Ectodermal cell (in vitro differentiated cells): Measurements from ENCODE around the gene ZNF618.
"Not testable (repeated sequence)": the region's sequence is repeated elsewhere in the genome, so short reads cannot be mapped to it uniquely, and the experiment has no call there.

Source experiments
- H3K27ac ChIP-seq: 2 replicates; pipeline ENCODE4 v1.7.0; 2013; ENCODE audit warnings: mild to moderate bottlenecking, low read depth, low read length; ENCODE audit not compliant: insufficient read depth, poor library complexity, severe bottlenecking
- H3K27me3 ChIP-seq: 2 replicates; pipeline ENCODE4 v1.7.0; 2013; ENCODE audit warnings: mild to moderate bottlenecking, low read length; ENCODE audit not compliant: insufficient read depth, control insufficient read depth, poor library complexity, severe bottlenecking
- H3K36me3 ChIP-seq: one replicate; pipeline ENCODE4 v1.7.0; 2013; ENCODE audit warnings: low read length; ENCODE audit not compliant: control insufficient read depth, insufficient read depth
- H3K4me1 ChIP-seq: one replicate; pipeline ENCODE4 v1.7.0; 2013; ENCODE audit warnings: low read length; ENCODE audit not compliant: control insufficient read depth, insufficient read depth
- H3K4me3 ChIP-seq: 2 replicates; pipeline ENCODE4 v1.7.0; 2013; ENCODE audit warnings: low read depth, low read length, control low read depth; ENCODE audit not compliant: insufficient read depth
- H3K9me3 ChIP-seq: 2 replicates; pipeline ENCODE4 v1.7.0; 2013; ENCODE audit warnings: mild to moderate bottlenecking, low read length, moderate library complexity; ENCODE audit not compliant: control insufficient read depth
- WGBS, 2 experiments: methylation state at CpG; one replicate each; pipeline ENCODE4 v1.1.7; 2013; ENCODE audit warnings: missing lambda C conversion rate in 2 of 2; 5-methylcytosine and 5-hydroxymethylcytosine counted together

Gene ZNF618

DNA sequence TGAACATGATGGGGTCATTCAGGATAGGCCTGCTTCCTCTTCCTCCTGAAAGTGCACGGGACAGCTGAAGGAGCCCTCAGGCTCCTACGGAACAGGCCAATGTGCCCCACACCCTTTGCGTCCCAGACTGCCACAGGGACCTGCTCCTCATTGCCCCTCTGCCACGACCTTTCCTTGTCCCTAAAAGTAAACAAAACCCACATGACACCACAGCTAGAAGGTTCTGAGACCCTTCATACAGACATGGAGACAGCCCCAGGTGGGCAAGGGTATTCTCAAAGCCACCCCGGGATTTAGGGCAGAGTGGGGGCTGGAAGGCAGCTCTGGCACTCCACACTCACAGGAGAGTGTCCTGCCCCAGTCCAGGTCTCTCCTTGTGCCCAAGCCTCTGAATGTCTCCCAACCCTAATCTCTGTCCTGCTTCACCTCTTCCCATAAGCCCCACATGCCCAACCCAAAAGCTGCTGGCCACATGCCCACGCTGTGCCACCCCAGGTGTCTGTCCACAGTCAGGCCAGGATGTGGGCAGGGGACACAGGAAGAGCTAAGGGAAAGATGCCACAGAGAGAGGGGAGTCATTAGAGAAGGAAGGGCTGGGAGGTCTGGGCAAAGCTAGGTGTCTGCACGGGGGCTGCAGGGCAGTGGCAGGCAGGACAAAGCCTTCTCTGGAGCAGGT lies 201.2 kb downstream of the ZNF618 start:
- Histone ChIP-seq H3K4me1 (no peaks in the 10 kb centered on the region), H3K27me3 (no peaks in the 10 kb centered on the region), H3K27ac (no peak overlapping the region), H3K4me3 (no peak overlapping the region), H3K9me3 (no peaks in the 10 kb centered on the region), H3K36me3 (no peaks in the 10 kb centered on the region)
- WGBS, 2 experiments: 91 to 92% methylated on average over 7 of the region's 7 CpGs

DNA sequence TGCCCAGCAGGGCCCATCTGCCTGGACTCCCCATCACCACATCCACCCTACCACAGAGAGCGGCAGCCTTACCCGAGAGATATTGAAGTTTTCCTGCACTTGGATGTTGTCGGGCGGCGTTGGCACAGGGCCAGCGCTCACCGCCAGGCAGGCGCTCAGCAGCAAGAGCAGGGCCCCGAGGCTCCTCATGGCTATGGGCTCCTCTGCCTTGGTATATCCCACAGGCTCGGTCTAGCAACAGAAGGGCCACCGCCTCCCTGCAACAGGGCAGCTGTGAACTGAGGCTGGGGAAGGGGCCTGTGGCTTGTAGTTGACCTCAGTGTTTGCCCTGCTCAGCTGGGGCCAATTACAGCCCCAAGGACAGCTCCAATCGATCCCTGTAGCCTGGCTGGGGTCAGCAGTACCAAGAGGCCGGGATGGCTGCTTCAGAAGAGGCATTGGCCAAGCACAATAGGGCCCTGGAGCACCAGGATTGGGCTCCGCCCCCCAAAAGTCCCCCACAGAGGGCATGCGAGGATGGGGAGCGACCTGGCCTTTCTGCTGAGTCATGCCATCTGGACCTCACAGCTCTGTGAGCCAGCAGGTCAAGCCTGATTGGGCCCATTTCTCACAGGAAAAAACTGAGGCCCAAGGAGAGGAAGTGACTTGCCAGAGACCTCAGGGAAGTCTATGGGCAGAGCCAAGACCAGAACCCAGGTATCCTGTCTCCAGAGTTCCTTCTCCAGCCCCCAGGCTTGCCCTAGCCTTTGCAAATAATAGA lies 202.1 kb downstream of the ZNF618 start, which contains the start of gene AMBP:
Gene AMBP, minus strand, starts transcription at position 280 of the 760 bp plus-strand sequence. Its CDS starts 91 bp downstream, at position 189.
- H3K27me3 ChIP-seq: no peaks in the 10 kb centered on the region
- no peaks in the 10 kb centered on the region for H3K36me3 ChIP-seq
- 87% methylated on average over 16 of the region's 16 CpGs for WGBS, 2 experiments
- H3K9me3 ChIP-seq: no peaks in the 10 kb centered on the region
- H3K27ac ChIP-seq: no peak within 1 kb of the TSS
- H3K4me1 ChIP-seq: no peaks in the 10 kb centered on the region
- no peak within 1 kb of the TSS for H3K4me3 ChIP-seq

DNA sequence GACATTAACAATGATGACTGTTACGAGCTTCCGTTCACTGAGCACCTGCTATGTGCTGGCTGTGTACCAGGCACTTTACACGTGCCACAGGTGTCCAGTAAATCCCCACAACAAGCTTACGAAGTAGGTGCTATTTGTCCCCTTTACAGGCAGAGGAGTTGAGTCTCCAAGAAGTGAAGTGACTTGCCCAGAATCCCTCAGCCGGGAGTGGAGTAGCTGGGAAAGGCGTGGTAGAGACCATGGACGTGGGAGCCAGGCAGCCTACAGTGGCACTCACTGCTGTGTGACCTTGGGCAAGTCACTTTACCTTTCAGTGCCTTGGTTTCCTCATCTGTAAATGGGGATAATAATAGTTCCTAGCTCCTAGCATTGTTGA lies 202.7 kb downstream of the ZNF618 start:
- Histone ChIP-seq H3K36me3 (no peaks in the 10 kb centered on the region), H3K27me3 (no peaks in the 10 kb centered on the region), H3K4me3 (no peak overlapping the region), H3K27ac (no peak overlapping the region), H3K4me1 (no peaks in the 10 kb centered on the region), H3K9me3 (no peaks in the 10 kb centered on the region)
- 87 to 88% methylated on average over 7 of the region's 7 CpGs for WGBS, 2 experiments

DNA sequence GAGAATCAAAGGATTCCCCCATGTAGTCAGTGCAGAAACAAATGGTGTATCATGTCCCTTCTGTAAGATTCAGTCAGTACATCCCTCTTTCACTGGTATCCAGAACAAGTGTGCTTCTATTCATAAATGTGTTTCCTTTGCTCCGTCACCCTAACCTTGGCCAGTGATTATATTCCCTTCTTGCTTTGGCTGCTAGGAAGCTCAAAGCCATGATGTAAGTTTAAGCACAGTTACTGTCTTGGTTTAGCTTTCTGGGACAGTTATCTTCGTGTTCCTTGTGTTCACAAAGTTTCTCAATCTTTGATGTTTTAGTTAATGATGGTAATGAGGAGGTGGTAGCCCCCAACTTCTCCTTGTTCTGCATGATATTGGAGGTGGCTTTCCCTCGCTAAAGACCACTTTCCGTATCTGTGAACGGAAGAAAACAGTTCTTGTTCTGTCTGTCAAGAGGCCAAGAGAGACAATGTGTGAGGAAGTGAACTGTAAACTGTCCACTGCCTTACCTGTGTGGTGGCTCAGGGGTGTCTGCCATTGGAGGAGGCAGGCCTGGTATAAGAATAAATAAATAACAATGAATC lies 204.2 kb downstream of the ZNF618 start:
- H3K4me3 ChIP-seq: no peak overlapping the region
- H3K27ac ChIP-seq: no peak overlapping the region
- H3K27me3 ChIP-seq: no peaks in the 10 kb centered on the region
- H3K36me3 ChIP-seq: no peaks in the 10 kb centered on the region
- no peaks in the 10 kb centered on the region for H3K9me3 ChIP-seq
- 89 to 94% methylated on average over 5 of the region's 5 CpGs for WGBS, 2 experiments
- no peaks in the 10 kb centered on the region for H3K4me1 ChIP-seq

DNA sequence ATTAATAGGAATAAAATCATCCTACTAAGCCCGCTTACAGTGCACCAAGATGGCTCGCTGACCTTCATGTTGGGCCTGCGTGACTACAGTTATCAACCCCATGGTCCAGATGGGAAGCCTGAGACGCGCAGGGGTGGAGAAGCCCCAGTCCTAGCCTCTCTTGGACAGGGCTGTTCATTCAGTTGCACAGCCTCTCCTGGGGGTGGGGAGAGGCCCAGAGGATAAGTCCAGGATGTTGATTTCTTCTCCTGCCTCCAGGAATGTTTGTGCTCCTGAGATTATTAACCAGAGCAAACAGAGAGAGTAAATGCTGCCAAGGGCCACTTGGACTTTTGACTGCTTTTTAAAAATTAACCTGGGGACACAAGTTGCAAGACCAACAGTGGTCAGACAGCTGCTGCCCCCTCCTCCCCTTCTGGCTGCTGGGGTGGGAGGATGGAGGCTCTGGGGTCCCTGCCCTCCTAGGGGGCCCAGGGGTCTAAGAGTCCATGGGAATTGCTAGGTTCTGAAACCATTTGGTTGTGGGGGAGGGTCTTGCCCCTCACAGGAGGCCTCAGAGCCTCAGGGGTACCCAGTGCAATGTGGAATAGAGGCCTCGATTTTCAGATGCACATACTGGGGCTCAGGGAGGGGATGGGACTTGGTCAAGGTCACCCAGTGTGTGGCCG lies 204.8 kb downstream of the ZNF618 start:
- Histone ChIP-seq H3K36me3 (no peaks in the 10 kb centered on the region), H3K4me3 (no peak overlapping the region)

DNA sequence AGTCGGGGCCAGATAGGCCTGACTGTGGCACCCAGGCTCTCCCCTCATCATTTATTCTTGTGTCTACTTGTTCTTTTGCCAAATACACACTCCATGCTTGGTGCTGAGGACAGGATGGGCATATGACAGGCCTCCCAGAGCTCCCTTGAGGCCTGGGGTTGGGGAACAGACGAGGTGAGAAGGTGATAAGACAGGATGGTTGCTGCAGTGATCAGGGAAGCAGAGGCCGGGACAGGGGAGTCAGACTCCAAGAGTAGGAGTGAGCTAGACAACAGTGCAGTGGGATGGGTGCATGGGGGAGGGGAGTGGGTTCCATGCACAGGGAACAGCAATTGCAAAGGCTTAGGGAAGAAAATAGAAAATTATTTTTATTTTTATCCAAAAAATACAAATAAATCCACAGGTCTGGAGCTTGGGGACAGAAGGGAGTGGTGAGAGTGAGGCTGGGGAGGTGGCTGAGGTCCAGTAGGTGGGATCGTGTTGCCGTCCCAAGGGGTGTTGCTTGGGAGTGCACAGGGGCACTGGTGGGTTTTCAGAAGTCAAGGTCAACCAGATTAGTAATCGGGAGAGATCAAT lies 205.4 kb downstream of the ZNF618 start:
- H3K4me1 ChIP-seq: no peaks in the 10 kb centered on the region
- no peak overlapping the region for H3K27ac ChIP-seq
- 89 to 90% methylated on average over 6 of the region's 6 CpGs for WGBS, 2 experiments
- no peaks in the 10 kb centered on the region for H3K9me3 ChIP-seq
- no peak overlapping the region for H3K4me3 ChIP-seq
- H3K27me3 ChIP-seq: no peaks in the 10 kb centered on the region
- no peaks in the 10 kb centered on the region for H3K36me3 ChIP-seq

More for the DNA sequence above, 204.8 kb downstream of the ZNF618 start:
- WGBS, 2 experiments: 82 to 89% methylated on average over 7 of the region's 7 CpGs
- H3K27ac ChIP-seq: no peak overlapping the region
- no peaks in the 10 kb centered on the region for H3K4me1 ChIP-seq
- H3K27me3 ChIP-seq: no peaks in the 10 kb centered on the region
- no peaks in the 10 kb centered on the region for H3K9me3 ChIP-seq

DNA sequence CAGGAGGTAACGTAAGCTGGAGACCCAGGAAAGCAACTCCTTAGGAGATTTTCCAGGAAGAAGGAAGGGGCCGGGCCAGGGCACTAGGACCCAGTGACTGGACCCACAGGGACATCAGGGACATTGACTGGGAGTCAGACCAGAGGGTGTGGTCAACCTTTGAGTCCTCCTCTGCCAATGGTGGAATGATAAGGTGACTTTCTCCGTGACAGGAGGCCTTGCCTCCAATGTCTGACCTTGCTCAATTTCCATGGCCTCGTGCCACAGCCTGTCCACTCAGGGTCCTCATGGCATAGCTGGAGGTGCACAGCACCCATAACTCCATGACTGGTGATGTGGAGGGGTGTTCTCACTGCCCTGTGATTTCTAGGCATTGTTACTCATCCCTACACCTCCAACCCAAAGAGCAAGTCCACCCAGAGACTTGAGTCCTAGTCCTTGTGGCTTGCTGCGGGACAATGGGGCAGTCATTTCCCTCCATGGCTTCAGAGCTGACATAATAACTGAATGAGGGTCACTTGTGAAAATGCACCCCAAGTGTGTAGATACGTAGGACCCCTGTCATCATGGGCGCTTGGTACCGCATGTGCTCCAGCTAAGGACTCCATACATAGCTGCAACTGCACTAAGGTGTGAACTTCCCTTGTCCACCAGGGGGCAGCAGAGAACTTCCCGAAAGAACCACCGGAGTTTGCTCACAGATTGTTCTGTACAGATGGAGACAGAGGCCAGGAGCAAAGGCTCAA lies 206.1 kb downstream of the ZNF618 start:
- no peak overlapping the region for H3K4me3 ChIP-seq
- H3K9me3 ChIP-seq: no peaks in the 10 kb centered on the region
- no peaks in the 10 kb centered on the region for H3K36me3 ChIP-seq
- WGBS, 2 experiments: 64 to 65% methylated on average over 10 of the region's 10 CpGs
- H3K4me1 ChIP-seq: no peaks in the 10 kb centered on the region
- no peaks in the 10 kb centered on the region for H3K27me3 ChIP-seq
- H3K27ac ChIP-seq: no peak overlapping the region

DNA sequence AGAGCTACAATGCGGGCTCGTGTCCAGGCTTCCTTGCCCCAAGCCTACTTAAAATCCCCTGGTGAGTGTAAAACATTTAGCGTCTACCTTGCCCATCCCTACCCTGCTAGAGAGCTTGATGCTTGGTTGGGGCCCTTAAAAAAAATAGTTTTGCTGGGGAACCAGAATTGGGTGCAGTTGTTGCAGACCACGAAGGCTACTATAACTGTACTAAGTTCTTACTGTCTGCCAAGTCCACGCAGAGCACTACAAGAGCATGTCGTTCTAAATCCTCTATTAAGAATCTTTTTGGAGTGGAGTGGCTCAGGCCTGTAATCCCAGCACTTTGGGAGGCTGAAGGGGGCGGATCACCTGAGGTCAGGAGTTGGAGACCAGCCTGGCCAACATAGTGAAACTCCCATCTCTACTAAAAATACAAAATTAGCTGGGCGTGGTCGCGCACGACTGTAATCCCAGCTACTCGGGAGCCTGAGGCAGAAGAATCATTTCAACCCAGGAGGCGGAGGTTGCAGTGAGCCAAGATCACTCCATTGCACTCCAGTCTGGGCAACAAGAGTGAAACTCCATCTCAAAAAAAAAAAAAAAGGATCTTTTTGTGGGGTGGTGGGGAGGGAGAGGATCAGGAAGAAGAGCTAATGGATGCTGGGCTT lies 206.8 kb downstream of the ZNF618 start:
- not testable (repeated sequence) for H3K27me3 ChIP-seq, H3K4me3 ChIP-seq, H3K9me3 ChIP-seq, H3K27ac ChIP-seq, H3K4me1 ChIP-seq, H3K36me3 ChIP-seq
- WGBS, 2 experiments: 76% methylated on average over 13 of the region's 13 CpGs

DNA sequence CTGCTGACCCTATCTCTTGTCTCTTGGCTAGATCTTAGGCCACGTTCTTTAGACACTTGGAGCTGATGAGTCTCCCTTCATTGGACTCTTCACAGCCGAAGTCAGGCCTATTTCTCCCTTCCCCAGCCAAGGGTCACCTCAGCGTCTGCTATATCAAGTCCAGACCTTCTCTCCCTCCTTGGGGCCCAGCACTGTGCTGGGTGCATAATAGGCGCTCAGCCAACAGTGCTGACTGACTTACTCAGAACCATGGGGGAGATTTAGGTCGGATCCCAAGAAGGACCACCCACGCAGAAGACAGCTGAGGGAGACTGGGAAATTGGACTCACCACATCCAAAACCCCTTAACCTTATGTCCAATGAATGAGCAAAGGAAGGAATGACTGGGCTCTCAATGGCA lies 207.6 kb downstream of the ZNF618 start:
- Histone ChIP-seq H3K27ac (no peak overlapping the region), H3K27me3 (no peaks in the 10 kb centered on the region), H3K9me3 (no peaks in the 10 kb centered on the region), H3K4me1 (no peaks in the 10 kb centered on the region), H3K4me3 (no peak overlapping the region), H3K36me3 (no peaks in the 10 kb centered on the region)
- WGBS, 2 experiments: 92 to 93% methylated on average over 6 of the region's 6 CpGs
